ENCODE measurements around the gene TMEM74B.

TMEM74B gene

DNA sequence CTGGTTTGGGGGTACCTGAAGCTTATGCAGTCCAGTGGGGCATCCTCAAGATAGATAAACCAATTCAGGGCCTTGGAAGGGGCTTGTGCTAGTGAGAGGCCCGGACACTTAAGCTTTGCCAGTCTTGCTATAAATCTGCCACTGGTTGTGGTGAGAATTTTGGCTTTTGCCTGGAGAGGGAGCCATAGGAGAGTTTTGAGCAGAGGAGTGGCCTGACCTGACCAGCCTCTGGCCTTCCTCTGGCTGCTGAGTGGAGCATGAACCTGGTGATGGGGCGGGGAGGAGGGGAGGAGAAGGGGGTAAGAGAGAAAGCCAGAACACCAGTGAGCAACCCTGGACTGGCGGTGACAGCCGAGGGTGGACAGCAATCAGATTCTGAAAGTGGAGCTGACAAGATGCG lies 7.1 kb downstream of the TMEM74B start:
- H3K4me3 ChIP-seq (IDR thresholded peaks at IDR 0.05; ENCODE audit: insufficient read depth, low read depth, low read length): no peak overlapping the region
- H3K4me2 ChIP-seq: no peak overlapping the region
- H3K36me3 ChIP-seq (ENCODE audit: insufficient read depth): no peaks in the 10 kb centered on the region
- no peak overlapping the region for H2AFZ ChIP-seq (ENCODE audit: low read depth)
- no peaks in the 10 kb centered on the region for H3K79me2 ChIP-seq (ENCODE audit: insufficient read depth, low read depth)
- TF ChIP-seq, protein P1, sequence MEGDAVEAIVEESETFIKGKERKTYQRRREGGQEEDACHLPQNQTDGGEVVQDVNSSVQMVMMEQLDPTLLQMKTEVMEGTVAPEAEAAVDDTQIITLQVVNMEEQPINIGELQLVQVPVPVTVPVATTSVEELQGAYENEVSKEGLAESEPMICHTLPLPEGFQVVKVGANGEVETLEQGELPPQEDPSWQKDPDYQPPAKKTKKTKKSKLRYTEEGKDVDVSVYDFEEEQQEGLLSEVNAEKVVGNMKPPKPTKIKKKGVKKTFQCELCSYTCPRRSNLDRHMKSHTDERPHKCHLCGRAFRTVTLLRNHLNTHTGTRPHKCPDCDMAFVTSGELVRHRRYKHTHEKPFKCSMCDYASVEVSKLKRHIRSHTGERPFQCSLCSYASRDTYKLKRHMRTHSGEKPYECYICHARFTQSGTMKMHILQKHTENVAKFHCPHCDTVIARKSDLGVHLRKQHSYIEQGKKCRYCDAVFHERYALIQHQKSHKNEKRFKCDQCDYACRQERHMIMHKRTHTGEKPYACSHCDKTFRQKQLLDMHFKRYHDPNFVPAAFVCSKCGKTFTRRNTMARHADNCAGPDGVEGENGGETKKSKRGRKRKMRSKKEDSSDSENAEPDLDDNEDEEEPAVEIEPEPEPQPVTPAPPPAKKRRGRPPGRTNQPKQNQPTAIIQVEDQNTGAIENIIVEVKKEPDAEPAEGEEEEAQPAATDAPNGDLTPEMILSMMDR (conservative IDR thresholded peaks at IDR 0.05; ENCODE audit: low read depth, low read length): no peak
- H3K4me1 ChIP-seq (ENCODE audit: low read depth, poor library complexity, severe bottlenecking): no peaks in the 10 kb centered on the region
- H3K9ac ChIP-seq: no peak overlapping the region
- no peaks in the 10 kb centered on the region for H3K27me3 ChIP-seq (ENCODE audit: insufficient read depth, low read depth)
- H3K27ac ChIP-seq: no peak overlapping the region
- no peaks in the 10 kb centered on the region for H4K20me1 ChIP-seq (ENCODE audit: insufficient read depth)

DNA sequence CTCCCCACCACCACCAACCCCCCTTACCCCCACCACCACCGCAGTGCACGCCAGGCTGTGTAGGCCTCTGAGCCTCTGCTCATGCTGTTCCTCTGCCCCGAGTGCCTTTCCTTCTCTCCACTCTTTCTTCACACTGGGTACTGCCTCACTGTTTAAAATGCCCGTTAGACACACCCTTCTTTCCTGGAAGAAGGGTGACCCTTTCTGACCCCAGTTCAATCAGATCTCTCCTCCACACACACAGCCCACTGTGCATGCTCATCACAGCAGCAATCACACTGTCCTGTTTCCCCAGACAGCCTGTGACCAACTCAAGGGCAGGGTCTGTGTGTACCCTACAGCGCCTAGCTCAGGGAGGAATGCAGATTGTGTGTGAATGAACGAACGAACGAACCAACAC lies 10.0 kb downstream of the TMEM74B start:
- H3K79me2 ChIP-seq (ENCODE audit: insufficient read depth, low read depth): no peaks in the 10 kb centered on the region
- TF ChIP-seq, protein P1 (conservative IDR thresholded peaks at IDR 0.05; ENCODE audit: low read depth, low read length): no peak

DNA sequence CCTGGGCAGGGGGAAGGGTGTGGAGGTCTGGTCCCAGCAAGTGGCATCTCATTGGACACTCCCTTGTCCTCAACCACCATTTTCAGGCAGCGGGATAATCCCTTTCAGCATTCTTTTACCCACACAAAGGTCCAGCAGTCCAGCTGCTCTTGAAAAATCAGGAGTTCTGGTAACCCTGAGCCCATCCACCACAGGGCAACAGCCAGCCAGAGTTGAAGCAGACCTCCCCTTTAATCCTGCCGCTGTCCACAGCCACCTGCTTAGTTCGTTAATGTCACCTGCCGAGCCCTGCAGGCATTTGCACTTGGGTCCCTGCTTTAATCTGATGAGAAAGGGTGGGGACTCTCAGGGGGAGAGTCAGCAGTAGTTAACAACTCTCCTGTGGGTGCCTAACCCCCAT lies 11.1 kb downstream of the TMEM74B start:
- Histone ChIP-seq H3K27me3 (ENCODE audit: insufficient read depth, low read depth) (no peaks in the 10 kb centered on the region), H3K79me2 (ENCODE audit: insufficient read depth, low read depth) (no peaks in the 10 kb centered on the region), H3K4me3 (IDR thresholded peaks at IDR 0.05; ENCODE audit: insufficient read depth, low read depth, low read length) (no peak overlapping the region), H3K27ac (no peak overlapping the region), H3K9ac (no peak overlapping the region), H3K36me3 (ENCODE audit: insufficient read depth) (no peaks in the 10 kb centered on the region), H3K4me2 (no peak overlapping the region), H4K20me1 (ENCODE audit: insufficient read depth) (no peaks in the 10 kb centered on the region), H3K4me1 (ENCODE audit: low read depth, poor library complexity, severe bottlenecking) (no peaks in the 10 kb centered on the region), H2AFZ (ENCODE audit: low read depth) (no peak overlapping the region)
- TF ChIP-seq, protein P1 (conservative IDR thresholded peaks at IDR 0.05; ENCODE audit: low read depth, low read length): no peak

More for the DNA sequence above, 10.0 kb downstream of the TMEM74B start:
- no peak overlapping the region for H3K4me3 ChIP-seq (IDR thresholded peaks at IDR 0.05; ENCODE audit: insufficient read depth, low read depth, low read length)
- H3K27me3 ChIP-seq (ENCODE audit: insufficient read depth, low read depth): no peaks in the 10 kb centered on the region
- H3K4me2 ChIP-seq: no peak overlapping the region
- no peaks in the 10 kb centered on the region for H3K36me3 ChIP-seq (ENCODE audit: insufficient read depth)
- no peak overlapping the region for H2AFZ ChIP-seq (ENCODE audit: low read depth)
- H3K9ac ChIP-seq: no peak overlapping the region
- H3K4me1 ChIP-seq (ENCODE audit: low read depth, poor library complexity, severe bottlenecking): no peaks in the 10 kb centered on the region
- no peak overlapping the region for H3K27ac ChIP-seq
- H4K20me1 ChIP-seq (ENCODE audit: insufficient read depth): no peaks in the 10 kb centered on the region

DNA sequence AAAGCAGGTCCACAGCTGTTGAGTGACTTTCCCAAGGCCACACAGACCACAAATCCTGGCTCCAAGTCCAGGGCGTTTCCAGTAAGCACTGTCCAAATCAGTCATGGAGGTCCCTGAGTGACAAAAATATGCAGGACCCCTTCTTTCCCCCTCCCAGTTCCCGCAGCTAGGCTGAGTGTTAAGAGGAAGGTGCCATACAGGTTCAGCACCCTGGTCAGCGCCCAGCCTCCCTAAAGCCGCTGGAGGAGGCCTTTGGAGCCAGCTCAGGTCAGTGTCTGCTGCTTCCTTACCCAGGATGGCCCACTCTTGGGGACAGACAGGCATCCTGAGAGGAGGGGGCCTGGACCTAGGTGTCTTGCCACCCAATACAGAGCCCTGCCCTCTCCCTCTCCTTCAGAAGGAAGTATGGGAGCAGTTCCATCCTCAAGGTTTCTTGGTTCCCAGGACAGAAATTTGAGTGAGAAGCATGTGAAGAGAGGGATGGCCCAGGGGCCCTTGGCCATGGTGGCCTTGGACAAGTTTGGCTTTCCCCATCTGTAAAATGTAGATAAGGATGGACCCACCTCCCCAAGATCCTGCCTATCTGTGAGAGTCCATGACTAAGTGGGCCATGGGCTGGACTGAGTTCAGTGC lies 13.2 kb downstream of the TMEM74B start:
- H3K36me3 ChIP-seq (ENCODE audit: insufficient read depth): no peaks in the 10 kb centered on the region
- no peaks in the 10 kb centered on the region for H4K20me1 ChIP-seq (ENCODE audit: insufficient read depth)
- no peak overlapping the region for H3K4me2 ChIP-seq

More for the DNA sequence above, 13.2 kb downstream of the TMEM74B start:
- H3K27me3 ChIP-seq (ENCODE audit: insufficient read depth, low read depth): no peaks in the 10 kb centered on the region
- no peak overlapping the region for H3K9ac ChIP-seq
- no peaks in the 10 kb centered on the region for H3K79me2 ChIP-seq (ENCODE audit: insufficient read depth, low read depth)
- no peak overlapping the region for H3K27ac ChIP-seq
- no peak overlapping the region for H2AFZ ChIP-seq (ENCODE audit: low read depth)
- no peaks in the 10 kb centered on the region for H3K4me1 ChIP-seq (ENCODE audit: low read depth, poor library complexity, severe bottlenecking)
- TF ChIP-seq, protein P1 (conservative IDR thresholded peaks at IDR 0.05; ENCODE audit: low read depth, low read length): no peak
- H3K4me3 ChIP-seq (IDR thresholded peaks at IDR 0.05; ENCODE audit: insufficient read depth, low read depth, low read length): no peak overlapping the region

All from KMS-11 (cell line).